HG03378 (cell line): ENCODE measurements around the gene SHB.

Source experiments
- ATAC-seq: cut with Tn5 transposase; IDR thresholded peaks from one replicate; pipeline ENCODE4 v1.9.1; 2021; ENCODE audit warnings: mild to moderate bottlenecking, moderate library complexity; ENCODE audit not compliant: unreplicated experiment

The SHB gene

GRCh38 chr9:37942621-37943344 lies 126.2 kb downstream of the SHB start:
- no peak for ATAC-seq

- no peak for ATAC-seq
Observed at GRCh38 chr9:37941253-37941652, 127.8 kb downstream of the SHB start.

- no peak for ATAC-seq
Observed at GRCh38 chr9:37939575-37940095, 129.4 kb downstream of the SHB start.

- ATAC-seq: no peak
Observed at GRCh38 chr9:37938121-37938891, 130.7 kb downstream of the SHB start.

- no peak for ATAC-seq
Observed at GRCh38 chr9:37937366-37937765, 131.7 kb downstream of the SHB start.

GRCh38 chr9:37936965-37937364 lies 132.1 kb downstream of the SHB start:
- no peak for ATAC-seq

- ATAC-seq: no peak
Observed at GRCh38 chr9:37936376-37936775, 132.7 kb downstream of the SHB start.

- no peak for ATAC-seq
Observed at GRCh38 chr9:37935096-37935495, 133.9 kb downstream of the SHB start.

GRCh38 chr9:37931592-37931991 lies 137.4 kb downstream of the SHB start:
- no peak for ATAC-seq

- ATAC-seq: no peak
Observed at GRCh38 chr9:37929441-37929895, 139.6 kb downstream of the SHB start.

GRCh38 chr9:37928552-37929430 lies 140.2 kb downstream of the SHB start:
- no peak for ATAC-seq

GRCh38 chr9:37927601-37928551 lies 141.2 kb downstream of the SHB start:
- ATAC-seq: no peak

GRCh38 chr9:37927132-37927531 lies 141.9 kb downstream of the SHB start:
- no peak for ATAC-seq

GRCh38 chr9:37926737-37927118 lies 142.3 kb downstream of the SHB start:
- ATAC-seq: no peak

GRCh38 chr9:37925786-37926736 lies 143.0 kb downstream of the SHB start:
- no peak for ATAC-seq

GRCh38 chr9:37925006-37925405 lies 144.0 kb downstream of the SHB start:
- ATAC-seq: no peak

- no peak for ATAC-seq
Observed at GRCh38 chr9:37924538-37924937, 144.5 kb downstream of the SHB start.

GRCh38 chr9:37923796-37924427 lies 145.1 kb downstream of the SHB start:
- ATAC-seq: no peak
